T-helper 17 cell (primary cell): Measurements from ENCODE around the gene TWNK. TPM values are rescaled to one million over a fixed set of nuclear protein-coding genes. Genes with fewer than 3 reads are reported as not detected.

Experiments used
- ATAC-seq: fragments of 150-1000 bp; cut with Tn5 transposase; 2 replicates; pipeline ENCODE4 v1.10.0; 2021; ENCODE audit warnings: mild to moderate bottlenecking, moderate library complexity
- DNase-seq, 3 donors: peaks; one replicate each; pipeline versions ENCODE4 v3.0.0 to v3.0.0-alpha.2; 2020 to 2021
- H3K9me3 ChIP-seq: one replicate; pipeline ENCODE4 v1.7.0; 2013; ENCODE audit warnings: low read length, mild to moderate bottlenecking; ENCODE audit not compliant: control insufficient read depth, poor library complexity, severe bottlenecking
- H3K27ac Mint-ChIP-seq: one replicate; pipeline ENCODE4 v1.8.0; 2022; ENCODE audit warnings: mild to moderate bottlenecking, moderate library complexity, mixed read lengths
- H3K27me3 Mint-ChIP-seq: one replicate; pipeline ENCODE4 v1.8.0; 2022; ENCODE audit warnings: mixed read lengths
- H3K36me3 Mint-ChIP-seq: one replicate; pipeline ENCODE4 v1.8.0; 2022; ENCODE audit warnings: low read depth, mixed read lengths
- H3K4me1 Mint-ChIP-seq: one replicate; pipeline ENCODE4 v1.8.0; 2022; ENCODE audit warnings: mild to moderate bottlenecking, mixed read lengths
- H3K4me3 Mint-ChIP-seq: one replicate; pipeline ENCODE4 v1.8.0; 2022; ENCODE audit warnings: mild to moderate bottlenecking, moderate library complexity, mixed read lengths
- total RNA-seq, 4 donors: library from RNA in 2 of 4; stranded (reverse) in 2 of 4; gene quantifications; one replicate each; pipeline ENCODE4 v1.2.3 and lab custom pipeline; 2022 to 2026

Gene TWNK
- total RNA-seq, 2 donors from 2014 or later, result 3.8 to 5.7 TPM

DNA sequence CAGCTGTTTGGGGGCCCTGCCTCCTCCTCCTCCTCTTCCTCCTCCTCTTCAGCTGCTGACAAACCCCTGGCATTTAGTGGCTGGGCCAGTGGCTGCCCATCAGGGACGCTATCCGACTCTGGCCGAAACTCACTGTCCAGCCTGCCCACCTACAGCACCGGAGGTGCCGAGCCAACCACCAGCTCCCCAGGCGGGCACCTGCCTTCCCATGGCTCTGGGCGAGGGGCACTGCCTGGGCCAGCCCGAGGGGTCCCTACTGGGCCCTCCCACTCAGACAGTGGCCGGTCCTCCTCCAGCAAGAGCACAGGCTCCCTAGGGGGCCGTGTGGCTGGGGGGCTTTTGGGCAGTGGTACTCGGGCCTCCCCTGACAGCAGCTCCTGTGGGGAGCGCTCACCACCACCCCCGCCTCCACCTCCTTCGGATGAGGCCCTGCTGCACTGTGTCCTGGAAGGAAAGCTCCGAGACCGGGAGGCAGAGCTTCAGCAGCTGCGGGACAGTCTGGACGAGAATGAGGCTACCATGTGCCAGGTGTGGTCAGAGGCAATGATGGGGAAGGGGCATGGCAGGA is 16.4 kb downstream of the TWNK start:
- H3K4me1 Mint-ChIP-seq, result peaks cover 14% of the 10 kb centered on the region
- no peaks in the 10 kb centered on the region for H3K9me3 ChIP-seq
- no peak overlapping the region for H3K4me3 Mint-ChIP-seq
- DNase-seq, result no peak
- no peaks in the 10 kb centered on the region for H3K27me3 Mint-ChIP-seq
- no peak overlapping the region for H3K27ac Mint-ChIP-seq
- peaks cover 4% of the 10 kb centered on the region for H3K36me3 Mint-ChIP-seq
- ATAC-seq, result no peak

DNA sequence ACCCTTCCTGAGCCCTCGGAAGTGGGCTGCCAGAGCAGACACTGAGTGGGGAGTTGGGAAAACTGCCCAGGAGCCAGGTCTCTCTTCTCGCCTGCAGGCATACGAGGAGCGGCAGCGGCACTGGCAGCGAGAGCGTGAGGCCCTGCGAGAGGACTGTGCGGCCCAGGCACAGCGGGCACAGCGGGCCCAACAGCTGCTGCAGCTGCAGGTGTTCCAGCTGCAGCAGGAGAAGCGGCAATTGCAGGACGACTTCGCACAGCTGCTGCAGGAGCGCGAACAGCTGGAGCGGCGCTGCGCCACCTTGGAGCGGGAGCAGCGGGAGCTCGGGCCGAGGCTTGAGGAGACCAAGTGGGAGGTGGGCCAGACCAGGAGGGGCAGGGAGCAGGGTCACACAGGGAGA is 18.0 kb downstream of the TWNK start:
- no peaks in the 10 kb centered on the region for H3K9me3 ChIP-seq
- no peaks in the 10 kb centered on the region for H3K27me3 Mint-ChIP-seq
- H3K4me3 Mint-ChIP-seq, result no peak overlapping the region
- H3K27ac Mint-ChIP-seq, result no peak overlapping the region
- H3K4me1 Mint-ChIP-seq, result peaks cover 10% of the 10 kb centered on the region
- H3K36me3 Mint-ChIP-seq, result peaks cover 3% of the 10 kb centered on the region
- DNase-seq, result no peak
- ATAC-seq, result no peak

DNA sequence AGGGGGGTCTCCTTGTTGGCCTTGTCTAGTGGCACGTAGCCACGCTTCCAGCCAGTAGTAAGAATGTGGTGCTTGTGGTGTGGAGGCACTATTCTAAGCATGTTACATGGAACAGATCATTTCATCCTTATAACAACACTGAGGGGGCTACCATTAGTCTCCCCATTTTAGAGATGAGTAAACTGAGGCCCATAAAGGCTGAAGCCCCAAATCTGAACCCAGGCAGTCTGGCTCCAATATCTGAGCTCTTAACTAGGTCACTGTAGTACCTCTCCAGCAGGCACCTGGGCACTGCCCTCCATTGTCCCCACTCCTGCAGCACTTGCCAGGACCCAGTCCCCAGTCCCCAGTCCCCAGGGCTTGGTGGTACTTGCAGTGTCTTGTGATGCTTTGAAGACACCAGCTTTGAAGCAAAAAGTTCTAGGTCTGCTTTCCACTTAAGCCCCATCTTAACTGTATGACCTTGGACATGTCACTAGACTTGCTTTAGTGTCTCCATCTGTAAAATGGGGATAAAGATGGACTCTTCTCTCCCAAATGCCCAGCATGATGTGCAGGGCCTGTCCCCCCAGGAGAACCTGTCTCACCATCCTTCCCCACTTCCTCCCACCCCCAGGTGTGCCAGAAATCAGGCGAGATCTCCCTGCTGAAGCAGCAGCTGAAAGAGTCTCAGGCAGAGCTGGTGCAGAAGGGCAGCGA is 18.7 kb downstream of the TWNK start:
- no peaks in the 10 kb centered on the region for H3K9me3 ChIP-seq
- DNase-seq (no peak), ATAC-seq (no peak)
- H3K27ac Mint-ChIP-seq, result no peak overlapping the region
- H3K27me3 Mint-ChIP-seq, result no peaks in the 10 kb centered on the region
- no peak overlapping the region for H3K4me3 Mint-ChIP-seq
- H3K4me1 Mint-ChIP-seq, result peaks cover 6% of the 10 kb centered on the region
- H3K36me3 Mint-ChIP-seq, result peaks cover 2% of the 10 kb centered on the region

GRCh38 chr10:101006593-101007098 is 19.3 kb downstream of the TWNK start:
- DNase-seq, result no peak
- ATAC-seq, result no peak

GRCh38 chr10:101007099-101007711 is 19.9 kb downstream of the TWNK start:
- H3K4me1 Mint-ChIP-seq, result peaks cover 3% of the 10 kb centered on the region
- no peak for ATAC-seq

More at GRCh38 chr10:101006593-101007098, 19.3 kb downstream of the TWNK start:
- H3K36me3 Mint-ChIP-seq, result no peaks in the 10 kb centered on the region
- peaks cover 3% of the 10 kb centered on the region for H3K4me1 Mint-ChIP-seq
- H3K27ac Mint-ChIP-seq, result no peak overlapping the region
- no peak overlapping the region for H3K4me3 Mint-ChIP-seq
- no peaks in the 10 kb centered on the region for H3K9me3 ChIP-seq
- no peaks in the 10 kb centered on the region for H3K27me3 Mint-ChIP-seq

DNA sequence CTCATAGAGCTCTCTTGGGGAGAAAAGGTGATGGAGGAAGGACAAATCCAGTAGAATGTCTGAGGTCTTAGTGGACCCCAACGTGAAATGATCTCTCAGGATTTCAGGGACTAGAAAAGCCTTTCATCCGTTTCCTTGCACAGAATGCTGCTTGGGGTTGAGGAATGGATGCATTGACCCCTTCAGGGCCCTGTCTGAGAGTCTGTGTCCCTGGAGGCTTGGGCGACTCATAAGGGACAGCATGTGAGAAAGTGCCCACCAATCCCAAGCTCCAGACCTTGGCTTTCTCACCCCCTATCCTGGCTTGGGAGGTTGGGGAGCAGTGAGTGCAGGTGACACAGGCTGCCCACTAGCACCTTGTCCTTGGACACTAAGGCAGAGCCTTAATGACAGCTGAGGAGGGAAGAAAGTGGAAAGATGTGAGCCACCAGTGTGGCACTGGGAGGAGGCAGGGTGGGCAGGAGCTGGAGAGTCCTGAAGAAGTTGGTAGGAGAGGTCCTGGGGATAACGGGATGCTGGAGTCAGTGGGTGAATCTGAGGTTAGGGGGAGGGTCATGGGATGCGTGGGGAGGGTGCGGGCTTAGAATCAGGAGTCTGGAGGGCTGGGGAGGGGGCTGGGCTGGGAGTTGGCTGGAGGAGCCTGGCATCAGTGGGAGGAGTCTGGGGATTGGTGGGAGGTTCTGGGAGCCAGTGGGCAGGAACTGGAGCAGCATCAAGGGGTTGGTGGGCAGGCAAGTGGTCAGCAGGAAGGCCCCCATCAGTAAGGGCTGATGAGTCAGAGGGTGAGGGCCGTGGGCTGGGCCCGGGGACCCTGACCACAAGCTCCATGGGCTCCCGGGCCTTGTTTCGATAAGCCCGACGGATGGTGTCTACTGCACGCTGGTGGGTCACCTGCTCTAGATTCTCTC is 20.8 kb downstream of the TWNK start:
- no peak overlapping the region for H3K4me3 Mint-ChIP-seq
- DNase-seq (no peak), ATAC-seq (no peak)
- no peaks in the 10 kb centered on the region for H3K36me3 Mint-ChIP-seq
- H3K4me1 Mint-ChIP-seq, result peaks cover 8% of the 10 kb centered on the region
- no peaks in the 10 kb centered on the region for H3K9me3 ChIP-seq
- H3K27ac Mint-ChIP-seq, result no peak overlapping the region
- H3K27me3 Mint-ChIP-seq, result peaks cover 3% of the 10 kb centered on the region

More at GRCh38 chr10:101007099-101007711, 19.9 kb downstream of the TWNK start:
- H3K4me3 Mint-ChIP-seq, result no peak overlapping the region
- H3K27ac Mint-ChIP-seq, result no peak overlapping the region
- H3K36me3 Mint-ChIP-seq, result no peaks in the 10 kb centered on the region
- no peak for DNase-seq
- no peaks in the 10 kb centered on the region for H3K27me3 Mint-ChIP-seq
- H3K9me3 ChIP-seq, result no peaks in the 10 kb centered on the region

DNA sequence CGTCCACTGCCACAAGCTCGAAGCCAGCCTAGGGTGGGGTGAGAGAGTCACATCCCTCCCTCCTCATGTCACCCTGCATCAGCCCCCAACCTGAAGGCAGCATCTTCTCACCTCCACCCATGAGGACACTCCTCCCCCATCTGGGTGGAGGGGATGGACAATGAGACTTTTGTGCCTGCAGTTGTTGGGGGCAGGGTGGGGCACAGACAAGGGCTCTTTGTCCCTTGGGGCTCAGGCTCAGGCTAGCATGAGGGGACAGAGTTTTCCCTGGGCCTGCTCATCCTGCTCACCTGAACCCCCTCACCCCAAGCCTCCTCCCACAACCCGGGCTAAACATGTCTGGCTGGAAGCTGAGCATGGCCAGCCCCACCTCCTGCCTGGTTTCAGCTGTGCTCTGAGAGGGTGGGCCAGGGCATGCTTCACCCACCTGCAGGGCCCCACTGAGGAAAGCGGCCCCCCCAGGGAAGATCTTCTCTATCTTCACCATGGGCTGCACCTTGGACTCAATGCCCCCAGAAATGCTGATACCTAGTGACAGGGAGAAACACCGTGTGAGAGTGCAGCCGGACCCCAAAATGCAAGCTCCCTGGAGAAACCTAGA is 21.6 kb downstream of the TWNK start:
- Mint-ChIP-seq H3K27me3 (peaks cover 6% of the 10 kb centered on the region), H3K27ac (no peak overlapping the region), H3K36me3 (no peaks in the 10 kb centered on the region), H3K4me1 (peaks cover 11% of the 10 kb centered on the region), H3K4me3 (no peak overlapping the region)
- ATAC-seq, result no peak
- no peak for DNase-seq
- no peaks in the 10 kb centered on the region for H3K9me3 ChIP-seq

DNA sequence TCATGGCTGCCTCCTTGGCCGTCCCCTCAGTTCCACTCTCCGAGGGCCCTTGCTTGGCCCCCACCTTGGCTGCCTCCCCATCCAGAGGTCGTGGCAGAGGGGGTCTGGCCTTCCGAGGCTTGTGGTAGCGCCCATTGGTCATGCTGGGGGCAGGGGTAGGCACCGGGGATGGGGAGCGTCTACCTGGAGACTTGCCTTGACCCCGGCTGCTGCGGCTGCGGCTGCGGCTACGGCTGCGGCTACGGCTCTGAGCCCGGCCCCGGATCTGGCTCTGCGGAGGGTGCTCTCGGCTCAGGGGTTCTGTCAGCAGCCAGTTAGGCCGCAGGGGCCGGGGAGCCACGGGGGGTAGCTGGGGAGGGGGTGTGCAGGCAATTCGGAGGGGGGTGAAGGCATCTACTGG is 23.0 kb downstream of the TWNK start:
- no peaks in the 10 kb centered on the region for H3K9me3 ChIP-seq
- DNase-seq, result no peak
- peaks cover 17% of the 10 kb centered on the region for H3K4me1 Mint-ChIP-seq
- no peak overlapping the region for H3K27ac Mint-ChIP-seq
- peaks cover 14% of the 10 kb centered on the region for H3K27me3 Mint-ChIP-seq
- H3K4me3 Mint-ChIP-seq, result no peak overlapping the region
- no peak for ATAC-seq
- H3K36me3 Mint-ChIP-seq, result no peaks in the 10 kb centered on the region

DNA sequence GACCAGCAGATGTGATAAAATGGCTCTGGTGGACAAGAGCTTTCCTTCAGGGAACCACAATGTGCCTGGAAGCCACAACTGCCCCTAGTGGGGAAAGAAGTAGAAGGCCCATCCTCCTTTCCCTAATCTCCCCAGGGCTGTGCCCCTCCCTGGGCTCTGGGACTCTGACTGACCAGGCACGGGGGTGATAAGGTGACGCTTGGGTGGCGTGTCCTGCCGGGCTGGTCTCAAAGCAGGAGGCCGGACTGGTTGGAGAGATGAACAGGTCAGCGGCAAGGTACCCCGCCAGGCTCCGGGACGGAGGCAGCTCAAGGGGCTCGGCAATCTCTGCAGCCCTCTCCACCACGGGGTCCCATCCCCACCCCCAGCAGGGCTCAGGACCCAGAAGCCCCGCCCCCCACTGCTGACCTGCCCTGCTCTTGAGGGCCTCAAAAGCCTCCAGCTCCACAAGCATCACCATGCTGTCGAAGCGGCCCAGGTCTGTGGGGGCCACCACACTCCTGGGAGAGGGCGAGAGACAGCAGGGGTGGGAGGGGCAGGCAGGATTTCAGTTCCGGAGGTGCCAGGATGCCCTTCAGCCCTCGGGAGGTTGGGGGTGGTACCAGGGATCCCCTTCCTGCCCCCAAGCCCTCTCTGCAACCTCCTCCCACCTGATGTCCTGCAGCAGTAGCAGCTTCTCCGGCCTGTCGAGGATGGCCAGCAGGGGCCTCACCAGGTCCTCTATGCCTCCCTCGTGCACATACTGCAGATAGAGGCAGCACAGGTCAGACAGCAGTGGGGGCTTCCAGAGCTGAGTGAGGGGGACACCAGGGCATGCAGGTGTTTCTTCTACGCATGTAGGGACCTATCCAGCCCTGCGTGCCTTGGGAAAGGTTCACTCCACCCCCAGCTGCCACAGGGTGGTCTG is 24.4 kb downstream of the TWNK start:
- ATAC-seq (no peak), DNase-seq (no peak)
- peaks cover 26% of the 10 kb centered on the region for H3K27me3 Mint-ChIP-seq
- H3K36me3 Mint-ChIP-seq, result peaks cover 5% of the 10 kb centered on the region
- H3K27ac Mint-ChIP-seq, result no peak overlapping the region
- H3K9me3 ChIP-seq, result no peaks in the 10 kb centered on the region
- H3K4me3 Mint-ChIP-seq, result no peak overlapping the region
- H3K4me1 Mint-ChIP-seq, result peaks cover 17% of the 10 kb centered on the region

DNA sequence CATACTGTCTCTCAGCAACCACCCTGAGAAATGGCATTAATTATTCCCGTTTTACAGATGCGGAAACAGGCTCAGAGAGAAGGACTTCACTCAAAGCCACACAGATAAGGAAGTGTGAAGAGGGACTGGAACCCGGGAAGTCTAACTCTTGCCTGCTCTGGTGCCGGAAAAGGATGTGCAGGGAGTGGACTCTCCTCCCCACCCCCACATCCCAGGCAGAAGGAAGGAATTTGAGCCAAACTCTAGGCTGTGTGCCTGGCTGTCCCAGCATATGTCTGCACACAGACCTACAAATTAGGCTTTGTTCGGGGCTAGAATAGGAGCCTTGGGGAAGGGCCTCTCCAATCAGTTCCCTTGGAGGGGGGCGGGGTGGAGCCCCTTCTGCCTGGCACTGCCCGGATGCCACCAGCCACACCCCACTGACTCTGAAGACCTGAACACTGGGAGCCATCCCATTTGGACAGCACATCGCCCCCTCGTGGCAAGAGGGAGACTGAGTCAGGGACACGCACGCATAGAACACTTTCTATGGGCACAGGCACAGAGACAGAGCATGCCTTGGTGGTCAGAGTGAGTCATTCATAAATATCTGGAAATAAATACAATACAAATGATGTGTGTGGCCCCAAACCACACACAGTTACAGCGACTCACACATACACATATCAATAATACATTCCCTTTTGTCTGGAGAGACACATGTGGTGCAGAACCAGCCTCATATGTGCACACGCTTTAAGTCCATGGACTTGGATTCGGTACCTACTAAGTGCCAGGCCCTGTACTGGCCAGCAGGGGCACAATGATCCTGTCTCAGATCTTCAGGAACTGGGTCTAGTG is 25.4 kb downstream of the TWNK start:
- ATAC-seq, result peak; percentile 91
- Mint-ChIP-seq H3K4me1 (peaks cover 17% of the 10 kb centered on the region), H3K36me3 (peaks cover 5% of the 10 kb centered on the region), H3K27me3 (peaks cover 35% of the 10 kb centered on the region), H3K4me3 (peak overlapping the region; percentile 43), H3K27ac (no peak overlapping the region)
- DNase-seq, result peak; percentile 54 to 63 (median 57)
- H3K9me3 ChIP-seq, result no peaks in the 10 kb centered on the region

- H3K27me3 Mint-ChIP-seq, result peaks cover 37% of the 10 kb centered on the region
- no peak for ATAC-seq
- no peak for DNase-seq
- H3K4me1 Mint-ChIP-seq, result peaks cover 15% of the 10 kb centered on the region
- H3K27ac Mint-ChIP-seq, result no peak overlapping the region
- H3K9me3 ChIP-seq, result no peaks in the 10 kb centered on the region
- H3K36me3 Mint-ChIP-seq, result peaks cover 5% of the 10 kb centered on the region
- peak overlapping the region; percentile 43 for H3K4me3 Mint-ChIP-seq
These were observed 26.1 kb downstream of the TWNK start for GRCh38 chr10:101013365-101013825.
